K562 (cell line): Measurements from ENCODE around the gene CUL9. TPM values are rescaled to one million over a fixed set of nuclear protein-coding genes. Genes with fewer than 3 reads are reported as not detected.

Experiments used
- ATAC-seq: fragments of 200-7000 bp; cut with Tn5 transposase; 3 replicates; pipeline ENCODE4 v1.9.1; 2020; ENCODE audit warnings: moderate library complexity
- BruUV-seq: library from RNA; stranded (reverse); fragments of 400-500 nt; replicated peaks from 2 replicates; lab custom pipeline; 2021; lab: Mats Ljungman, UMichigan
- CTCF ChIA-PET: fragments of 300-600 bp; formaldehyde crosslinking; extraction: SDS; loops from one replicate; lab custom pipeline; 2021; ENCODE audit warnings: low intra/inter-chr PET ratio; lab: Yijun Ruan, JAX
- POLR2A ChIA-PET: fragments of 300-600, 350-650 bp; sonication (Branson Sonifier 250); formaldehyde crosslinking; extraction: SDS; loops from one replicate; lab custom pipeline; 2021; ENCODE audit warnings: antibody characterized with exemption, inconsistent platforms; lab: Yijun Ruan, JAX
- DNase-seq, 4 experiments: peaks; one replicate each; pipeline versions ENCODE4 v3.0.0 to v3.0.0-alpha.2; 2011 to 2018; ENCODE audit warnings: low spot score in 3 of 4, mixed read lengths in 3 of 4; ENCODE audit errors: extremely low read depth in 1 of 4
- FAIRE-seq: peaks from 2 replicates; lab custom pipeline; 2011; peaks lifted over from hg19 to GRCh38; lab: Jason Lieb, UNC
- H2AFZ ChIP-seq: 2 replicates; pipeline ENCODE4 v1.6.0; 2011; ENCODE audit warnings: low read depth, low read length, control low read depth, inconsistent platforms
- H3K27ac ChIP-seq: fragments of 200-600 bp; 3 replicates; pipeline ENCODE4 v1.8.0; 2011; ENCODE audit warnings: low read depth, mild to moderate bottlenecking, control low read depth, inconsistent platforms, low read length, moderate library complexity, mixed read lengths; ENCODE audit errors: extremely low read depth
- H3K27me3 ChIP-seq, 2 experiments: fragments of 300-600 bp in 1 of 2; 2 replicates in 1 of 2; 3 replicates in 1 of 2; pipeline versions ENCODE4 v1.6.0 to v1.8.0; 2011; ENCODE audit warnings: inconsistent platforms in 2 of 2, low read length in 2 of 2, mild to moderate bottlenecking in 1 of 2, mixed read lengths in 1 of 2, moderate library complexity in 1 of 2; ENCODE audit not compliant: control insufficient read depth in 2 of 2, insufficient read depth in 2 of 2
- H3K36me3 ChIP-seq: fragments of 300-600 bp; 3 replicates; pipeline ENCODE4 v1.8.0; 2011; ENCODE audit warnings: mild to moderate bottlenecking, low read length, inconsistent platforms; ENCODE audit not compliant: control insufficient read depth, insufficient read depth
- H3K4me1 ChIP-seq, 2 experiments: fragments of 200-600 bp in 1 of 2; replicated peaks in 1 of 2; 2 replicates in 1 of 2; 3 replicates in 1 of 2; pipeline versions ENCODE4 v1.5.1 to v1.8.0; 2011; ENCODE audit warnings: inconsistent platforms in 2 of 2, low read length in 2 of 2, mild to moderate bottlenecking in 1 of 2, mixed read lengths in 1 of 2, moderate library complexity in 1 of 2; ENCODE audit not compliant: control insufficient read depth in 2 of 2, insufficient read depth in 2 of 2
- H3K4me2 ChIP-seq: 2 replicates; pipeline ENCODE4 v1.6.1; 2011; ENCODE audit warnings: low read length, control low read depth, inconsistent platforms, mixed read lengths; ENCODE audit not compliant: insufficient read depth
- H3K4me3 ChIP-seq: fragments of 200-600 bp; sonication (generic), shearing (Covaris generic); 2 replicates; pipeline ENCODE4 v1.5.1; 2016; ENCODE audit warnings: control low read depth, inconsistent platforms
- H3K79me2 ChIP-seq: fragments of 200-600 bp; 3 replicates; pipeline ENCODE4 v1.8.0; 2011; ENCODE audit warnings: low read length, inconsistent platforms; ENCODE audit not compliant: control insufficient read depth, insufficient read depth
- H3K9ac ChIP-seq, 2 experiments: 2 replicates each; pipeline versions ENCODE4 v1.6.0 to v1.6.1; 2011; ENCODE audit warnings: low read depth in 2 of 2, low read length in 2 of 2, control low read depth in 1 of 2, inconsistent platforms in 1 of 2, mild to moderate bottlenecking in 1 of 2, mixed read lengths in 1 of 2; ENCODE audit not compliant: insufficient read depth in 1 of 2
- H3K9me1 ChIP-seq: one replicate; pipeline ENCODE4 v1.6.0; 2011; ENCODE audit warnings: inconsistent platforms, mild to moderate bottlenecking, low read length, moderate library complexity; ENCODE audit not compliant: control insufficient read depth, insufficient read depth
- H3K9me3 ChIP-seq: replicated peaks from 2 replicates; pipeline ENCODE4 v1.5.1; 2011; ENCODE audit warnings: low read depth, low read length, inconsistent platforms; ENCODE audit not compliant: control insufficient read depth, insufficient read depth
- H4K20me1 ChIP-seq: replicated peaks from 2 replicates; pipeline ENCODE4 v1.6.1; 2011; ENCODE audit warnings: low read length, inconsistent platforms, mixed read lengths; ENCODE audit not compliant: control insufficient read depth, insufficient read depth
- ATF2 ChIP-seq: sonication (generic); formaldehyde crosslinking; IDR thresholded peaks from 2 replicates; pipeline ENCODE4 v1.8.1; 2022; ENCODE audit warnings: missing genetic modification reagents
- CBX8 ChIP-seq: fragments of 200-600 bp; sonication (generic); IDR thresholded peaks from 2 replicates; pipeline ENCODE4 v1.6.1; 2012; ENCODE audit warnings: borderline replicate concordance, mixed run types, low read depth, mild to moderate bottlenecking, moderate library complexity, mixed read lengths, low read length, control low read depth, inconsistent platforms; ENCODE audit not compliant: poor library complexity, severe bottlenecking; ENCODE audit errors: extremely low read depth
- HBP1 ChIP-seq: fragments of 450-650 bp; formaldehyde crosslinking; IDR thresholded peaks from 2 replicates; pipeline ENCODE4 v1.4.0; 2022; ENCODE audit warnings: missing genetic modification characterization
- HDAC1 ChIP-seq, 2 experiments: fragments of 450-650 bp; IDR thresholded peaks; 2 replicates each; pipeline ENCODE4 v1.6.1; 2016 to 2017; ENCODE audit warnings: inconsistent platforms in 1 of 2, mild to moderate bottlenecking in 1 of 2, moderate library complexity in 1 of 2
- HMG20A ChIP-seq: fragments of 450-650 bp; formaldehyde crosslinking; conservative IDR thresholded peaks from 2 replicates; pipeline ENCODE4 v1.4.0; 2020; ENCODE audit warnings: mild to moderate bottlenecking, mixed read lengths
- MXD1 ChIP-seq: fragments of 250-450 bp; sonication (Bioruptor Pico); IDR thresholded peaks from 2 replicates; pipeline ENCODE4 v1.8.0; 2021; ENCODE audit warnings: borderline replicate concordance, mild to moderate bottlenecking, moderate library complexity; ENCODE audit not compliant: poor library complexity, severe bottlenecking
- RBFOX2 ChIP-seq: fragments of 200-400 bp; formaldehyde crosslinking; IDR thresholded peaks from 2 replicates; pipeline ENCODE4 v1.6.1; 2017; ENCODE audit warnings: low read depth, mild to moderate bottlenecking, low read length, moderate library complexity
- SAFB ChIP-seq: fragments of 200-400 bp; formaldehyde crosslinking; IDR thresholded peaks from 2 replicates; pipeline ENCODE4 v1.6.1; 2017; ENCODE audit warnings: low read depth, low read length, borderline replicate concordance
- SIN3A ChIP-seq, 2 experiments: fragments of 150-350 bp in 1 of 2; IDR thresholded peaks; 2 replicates each; pipeline ENCODE4 v1.6.1; 2011 to 2016; ENCODE audit warnings: borderline replicate concordance in 2 of 2, low read depth in 2 of 2, low read length in 2 of 2, mild to moderate bottlenecking in 2 of 2, moderate library complexity in 2 of 2; ENCODE audit not compliant: control insufficient read depth in 1 of 2
- U2AF2 ChIP-seq: fragments of 200-400 bp; formaldehyde crosslinking; optimal IDR thresholded peaks from 2 replicates; pipeline ENCODE3; 2017; ENCODE audit warnings: low read depth, mild to moderate bottlenecking, low read length
- ZBTB33 ChIP-seq: sonication (generic); formaldehyde crosslinking; IDR thresholded peaks from 2 replicates; pipeline ENCODE4 v1.8.1; 2023; ENCODE audit warnings: mild to moderate bottlenecking, missing genetic modification reagents
- ZEB2 ChIP-seq: fragments of 450-650 bp; IDR thresholded peaks from 2 replicates; pipeline ENCODE4 v1.6.1; 2016
- ZKSCAN3 ChIP-seq: fragments of 250-450 bp; sonication (Bioruptor Pico); IDR thresholded peaks from 2 replicates; pipeline ENCODE4 v1.4.0; 2020
- ZNF408 ChIP-seq: fragments of 250-450 bp; sonication (Bioruptor Pico); IDR thresholded peaks from 2 replicates; pipeline ENCODE4 v1.4.0; 2020; ENCODE audit warnings: low read depth, mild to moderate bottlenecking, moderate library complexity
- ZNF707 ChIP-seq: fragments of 250-450 bp; sonication (Bioruptor Pico); conservative IDR thresholded peaks from 2 replicates; pipeline ENCODE4 v1.8.0; 2022; ENCODE audit warnings: inconsistent platforms, mild to moderate bottlenecking, moderate library complexity
- WGBS: fragments of 100-300 bp; shearing (Covaris generic); methylation state at CpG from one replicate; pipeline ENCODE4 v1.1.6; 2016; ENCODE audit warnings: low coverage, mixed read lengths; ENCODE audit not compliant: insufficient coverage; ENCODE audit errors: missing lambda C conversion rate; 5-methylcytosine and 5-hydroxymethylcytosine counted together
- in situ Hi-C: fragments of 300-500 bp; cut with MboI; formaldehyde crosslinking; loops from 4 replicates; pipeline ENCODE4 v1.15.0; 2018; ENCODE audit warnings: inconsistent platforms, mixed read lengths
- intact Hi-C: fragments of 100-400 bp; cut with micrococcal nuclease; formaldehyde crosslinking; loops from 2 replicates; pipeline ENCODE4 v1.14.2; 2022
- polyA plus RNA-seq, 8 experiments: library from polyadenylated mRNA; depleted of rRNA in 4 of 8; stranded (reverse) in 5 of 8; unstranded in 3 of 8; fragments of >200 nt; fragmentation: Nextera tagmentation in 2 of 8; fragmentation: Illumina TruSeq in 1 of 8; extraction: Ambion mirVana in 2 of 8; extraction: Trizol in 1 of 8; gene quantifications; 2 replicates each; pipeline versions ENCODE4 v1.2.1 to v1.2.3, GENCODE V29; 2011 to 2014; ENCODE audit warnings: inconsistent platforms in 1 of 8, missing spikeins in 1 of 8
- total RNA-seq, 7 experiments: library from RNA; depleted of rRNA in 6 of 7; stranded (reverse); fragments of >200 nt in 6 of 7; fragmentation: Illumina TruSeq in 2 of 7; extraction: Trizol in 2 of 7; gene quantifications; 2 replicates each; pipeline versions ENCODE4 v1.2.1 to v1.2.3, GENCODE V29; 2011 to 2021; ENCODE audit warnings: low replicate concordance in 1 of 7

The CUL9 gene
- total and polyA plus RNA-seq, 9 of the 15 experiments (the other 6 are each of a cell fraction or from before 2014, with no cell fraction given): 0.50 to 20.7 (median 6.6) TPM

GRCh38 chr6:43186019-43186418, 4.0 kb downstream of the CUL9 start:
- WGBS: 95% methylated on average over 12 of the region's 14 CpGs
- H3K79me2 ChIP-seq: peaks cover 27% of the 10 kb centered on the region; the same call in 2 of the 3 replicates
- H3K4me1 ChIP-seq: peaks cover 32 to 37% of the 10 kb centered on the region in 2 experiments
- FAIRE-seq (no peak), DNase-seq (no peak), ATAC-seq (no peak)
- no peaks in the 10 kb centered on the region for H3K27me3 ChIP-seq
- intact Hi-C loops: no loop called here
- peaks cover 51% of the 10 kb centered on the region for H3K36me3 ChIP-seq
- H4K20me1 ChIP-seq: no peaks in the 10 kb centered on the region
- no peaks in the 10 kb centered on the region for H3K9me3 ChIP-seq
- no peak overlapping the region for H3K4me3 ChIP-seq
- H3K4me2 ChIP-seq: no peak overlapping the region
- H2AFZ ChIP-seq: no peak overlapping the region
- in situ Hi-C loops: no loop called here
- no peak overlapping the region for H3K27ac ChIP-seq
- ChIA-PET POLR2A (no interaction called here), CTCF (no interaction called here)
- no TSS peak for BruUV-seq
- H3K9ac ChIP-seq: 0 out of 4 replicates have a peak overlapping the region, but pooled peaks of 1 of the 2 experiments have one; percentile 13
- no peaks in the 10 kb centered on the region for H3K9me1 ChIP-seq
- TF ChIP-seq ZBTB33: no peak
- TF ChIP-seq HDAC1 (IDR thresholded peaks at IDR 0.05): no peak
- no peak for TF ChIP-seq MXD1 (CRISPR knock-in tag)
- no peak for TF ChIP-seq ATF2 (CRISPR knock-in tag)
- no peak for TF ChIP-seq ZNF707 (CRISPR knock-in tag)
- no peak for TF ChIP-seq SIN3A (IDR thresholded peaks at IDR 0.05; ENCODE audit: borderline replicate concordance in 2 of 2, control insufficient read depth in 1 of 2, low read depth in 2 of 2, low read length in 2 of 2)
- TF ChIP-seq RBFOX2: no peak
- no peak for TF ChIP-seq ZEB2
- no peak for TF ChIP-seq ZNF408 (CRISPR knock-in tag)
- no peak for TF ChIP-seq U2AF2
- TF ChIP-seq CBX8: no peak
- no peak for TF ChIP-seq HBP1 (CRISPR knock-in tag)
- no peak for TF ChIP-seq SAFB
- TF ChIP-seq HMG20A (CRISPR knock-in tag): no peak
- no peak for TF ChIP-seq ZKSCAN3 (CRISPR knock-in tag)
